MCF 10A (cell line): ENCODE measurements around the gene ZNF462. TPM values are rescaled to one million over a fixed set of nuclear protein-coding genes. Genes with fewer than 3 reads are reported as not detected.

Experiments
- BruUV-seq: library from RNA; stranded (reverse); fragments of 400-500 nt; replicated peaks from 2 replicates; lab custom pipeline; 2021; lab: Mats Ljungman, UMichigan
- CTCF ChIA-PET: fragments of 300-600 bp; sonication (Branson Sonifier 250); formaldehyde crosslinking; extraction: SDS; loops from one replicate; lab custom pipeline; 2021; ENCODE audit warnings: antibody characterized with exemption, inconsistent platforms; lab: Yijun Ruan, JAX
- POLR2A ChIA-PET: fragments of 300-600, 350-650 bp; sonication (Branson Sonifier 250); formaldehyde crosslinking; extraction: SDS; loops from one replicate; lab custom pipeline; 2020; ENCODE audit warnings: antibody characterized with exemption, inconsistent platforms; lab: Yijun Ruan, JAX
- DNase-seq: peaks from one replicate; pipeline ENCODE4 v3.0.0-alpha.2; 2018; ENCODE audit not compliant: unreplicated experiment
- H3K27ac Mint-ChIP-seq: one replicate; pipeline ENCODE4 v1.8.0; 2022; ENCODE audit warnings: mild to moderate bottlenecking, low read depth, mixed read lengths; ENCODE audit not compliant: unreplicated experiment
- H3K27me3 Mint-ChIP-seq: one replicate; pipeline ENCODE4 v1.8.0; 2022; ENCODE audit warnings: mixed read lengths; ENCODE audit not compliant: insufficient read depth, unreplicated experiment
- H3K36me3 Mint-ChIP-seq: one replicate; pipeline ENCODE4 v1.8.0; 2022; ENCODE audit warnings: mild to moderate bottlenecking, moderate library complexity, mixed read lengths; ENCODE audit not compliant: insufficient read depth, unreplicated experiment
- H3K4me1 Mint-ChIP-seq: one replicate; pipeline ENCODE4 v1.8.0; 2022; ENCODE audit warnings: mixed read lengths; ENCODE audit not compliant: insufficient read depth, unreplicated experiment
- H3K4me3 Mint-ChIP-seq: one replicate; pipeline ENCODE4 v1.8.0; 2022; ENCODE audit warnings: mild to moderate bottlenecking, moderate library complexity, mixed read lengths; ENCODE audit not compliant: unreplicated experiment
- H3K9me3 Mint-ChIP-seq: one replicate; pipeline ENCODE4 v1.8.0; 2022; ENCODE audit warnings: mixed read lengths; ENCODE audit not compliant: unreplicated experiment
- intact Hi-C: fragments of 100-400 bp; cut with micrococcal nuclease; formaldehyde crosslinking; loops from 2 replicates; pipeline ENCODE4 v1.14.1; 2022
- total RNA-seq: library from RNA; stranded (reverse); gene quantifications from 2 replicates; pipeline ENCODE4 v1.2.3, GENCODE V29; 2022
- TF ChIP-seq, protein P1 (sequence below): fragments of 200-600 bp; IDR thresholded peaks from one replicate; pipeline ENCODE4 v1.8.0; 2022; ENCODE audit warnings: antibody characterized with exemption, mild to moderate bottlenecking; ENCODE audit not compliant: unreplicated experiment

ZNF462 gene
- total RNA-seq, 1 experiment from 2014 or later = 47.2 TPM

DNA sequence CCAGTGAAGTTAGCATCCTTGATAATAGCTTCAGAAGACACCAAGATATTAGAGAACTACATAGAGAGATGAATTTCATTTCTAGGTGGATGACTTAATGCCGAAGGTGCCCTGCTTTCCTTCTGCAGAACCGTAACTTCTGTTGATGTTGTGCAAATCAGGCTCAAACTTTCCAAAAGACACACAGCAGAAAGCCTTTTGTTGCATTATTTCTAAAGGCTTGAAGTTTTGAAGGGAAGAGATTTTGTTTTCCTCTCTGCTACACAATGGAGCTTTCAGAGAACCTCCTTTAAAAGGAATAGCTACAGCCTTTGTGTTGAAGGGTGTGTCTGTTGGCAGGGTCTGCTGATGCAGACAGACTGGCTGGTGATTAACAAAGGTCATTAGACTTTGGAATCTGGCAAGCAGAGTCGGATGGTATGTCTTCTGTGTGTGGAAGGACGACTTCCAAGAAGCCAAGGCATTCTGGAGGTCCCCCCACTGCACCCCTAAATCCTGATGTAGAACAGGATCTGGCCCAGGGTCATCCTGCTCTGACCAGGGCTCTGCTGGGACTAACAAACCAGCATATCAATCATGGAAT, 57.8 kb downstream of the ZNF462 start:
- BruUV-seq = no TSS peak
- intact Hi-C loops = loop anchor here (2.0 kb wide), 1 partner anchor 26 kb away; no protein-coding TSS in a partner anchor
- CTCF ChIA-PET = interaction anchor here (0.5 to 1.3 kb wide), 8 partner anchors 9 to 298 kb away, joined by 3 to 5 read pairs (median 3); no protein-coding TSS in a partner anchor
- H3K4me3 Mint-ChIP-seq = peak overlapping the region; percentile 38
- POLR2A ChIA-PET = interaction anchor here (0.6 to 14.8 kb wide), 10 partner anchors 10 to 420 kb away, joined by 3 to 172 read pairs (median 4); partner anchors contain the start of gene ZNF462
- H3K36me3 Mint-ChIP-seq = peaks cover 43% of the 10 kb centered on the region
- no peaks in the 10 kb centered on the region for H3K9me3 Mint-ChIP-seq
- peak; percentile 24 for DNase-seq
- H3K4me1 Mint-ChIP-seq = peaks cover 40% of the 10 kb centered on the region
- TF ChIP-seq, protein P1, sequence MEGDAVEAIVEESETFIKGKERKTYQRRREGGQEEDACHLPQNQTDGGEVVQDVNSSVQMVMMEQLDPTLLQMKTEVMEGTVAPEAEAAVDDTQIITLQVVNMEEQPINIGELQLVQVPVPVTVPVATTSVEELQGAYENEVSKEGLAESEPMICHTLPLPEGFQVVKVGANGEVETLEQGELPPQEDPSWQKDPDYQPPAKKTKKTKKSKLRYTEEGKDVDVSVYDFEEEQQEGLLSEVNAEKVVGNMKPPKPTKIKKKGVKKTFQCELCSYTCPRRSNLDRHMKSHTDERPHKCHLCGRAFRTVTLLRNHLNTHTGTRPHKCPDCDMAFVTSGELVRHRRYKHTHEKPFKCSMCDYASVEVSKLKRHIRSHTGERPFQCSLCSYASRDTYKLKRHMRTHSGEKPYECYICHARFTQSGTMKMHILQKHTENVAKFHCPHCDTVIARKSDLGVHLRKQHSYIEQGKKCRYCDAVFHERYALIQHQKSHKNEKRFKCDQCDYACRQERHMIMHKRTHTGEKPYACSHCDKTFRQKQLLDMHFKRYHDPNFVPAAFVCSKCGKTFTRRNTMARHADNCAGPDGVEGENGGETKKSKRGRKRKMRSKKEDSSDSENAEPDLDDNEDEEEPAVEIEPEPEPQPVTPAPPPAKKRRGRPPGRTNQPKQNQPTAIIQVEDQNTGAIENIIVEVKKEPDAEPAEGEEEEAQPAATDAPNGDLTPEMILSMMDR = no peak
- H3K27ac Mint-ChIP-seq = peak overlapping the region; percentile 82
- H3K27me3 Mint-ChIP-seq = no peaks in the 10 kb centered on the region

DNA sequence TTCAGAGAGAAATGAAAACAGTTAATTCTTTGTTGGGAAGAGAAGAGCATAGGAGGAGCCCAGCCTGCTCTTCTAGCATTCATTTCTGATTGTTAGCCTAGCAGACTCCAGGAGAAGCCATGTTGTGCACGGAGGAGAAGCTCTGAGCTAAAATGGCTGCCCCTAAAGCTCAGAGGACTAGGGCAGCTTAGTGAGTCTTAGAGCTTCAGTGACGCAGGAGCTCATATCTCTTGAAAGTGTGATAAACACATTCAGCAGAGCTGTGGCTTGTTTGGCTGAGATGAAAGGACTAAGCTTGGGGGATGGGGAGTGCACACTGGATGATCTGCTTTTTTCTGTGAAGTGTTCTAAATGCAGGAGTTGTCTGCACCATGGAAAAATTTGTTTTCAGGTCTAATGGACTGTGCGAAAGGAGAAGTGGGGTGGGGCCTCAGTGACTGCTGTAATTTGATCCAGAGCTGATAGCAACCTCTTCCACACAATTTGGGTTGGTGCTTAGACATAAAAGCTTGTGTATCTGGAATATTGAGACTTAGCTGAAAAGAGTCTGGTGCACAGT, 58.5 kb downstream of the ZNF462 start:
- Mint-ChIP-seq H3K27ac (peak overlapping the region; percentile 82), H3K9me3 (no peaks in the 10 kb centered on the region), H3K4me3 (peak overlapping the region; percentile 38), H3K4me1 (peaks cover 36% of the 10 kb centered on the region), H3K27me3 (no peaks in the 10 kb centered on the region), H3K36me3 (peaks cover 49% of the 10 kb centered on the region)
- no TSS peak for BruUV-seq
- CTCF ChIA-PET = interaction anchor here (0.5 to 1.3 kb wide), 8 partner anchors 9 to 299 kb away, joined by 3 to 5 read pairs (median 3); no protein-coding TSS in a partner anchor
- peak; percentile 29 for DNase-seq
- intact Hi-C loops = loop anchor here (2.0 kb wide), 1 partner anchor 25 kb away; no protein-coding TSS in a partner anchor
- TF ChIP-seq, protein P1 = no peak
- POLR2A ChIA-PET = interaction anchor here (1.3 to 14.8 kb wide), 5 partner anchors 22 to 57 kb away, joined by 5 to 172 read pairs (median 15); partner anchors contain the start of gene ZNF462

DNA sequence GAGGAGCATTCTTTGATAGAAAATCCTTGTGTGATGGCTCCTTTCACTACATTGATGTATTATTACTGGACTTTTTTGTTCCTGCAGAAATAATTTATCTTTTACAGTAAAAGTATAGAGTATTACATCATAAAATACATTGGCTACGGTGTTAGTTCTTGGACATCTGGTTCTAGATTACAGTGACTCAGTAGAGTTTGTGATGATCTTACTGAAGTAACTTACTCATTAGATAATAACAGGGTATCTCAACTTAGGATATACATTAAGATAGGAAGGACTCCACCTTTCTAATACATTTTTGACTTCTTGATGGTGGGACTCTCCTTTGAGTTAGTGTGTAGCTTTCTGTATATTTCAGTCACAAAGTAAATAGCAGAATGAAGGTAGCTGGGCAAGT, 59.1 kb downstream of the ZNF462 start:
- CTCF ChIA-PET = interaction anchor here (0.7 to 1.9 kb wide), 5 partner anchors 10 to 242 kb away, joined by 3 to 5 read pairs (median 3); no protein-coding TSS in a partner anchor
- POLR2A ChIA-PET = interaction anchor here (1.0 to 14.8 kb wide), 5 partner anchors 23 to 57 kb away, joined by 4 to 172 read pairs (median 15); partner anchors contain the start of gene ZNF462
- H3K4me3 Mint-ChIP-seq = no peak overlapping the region
- H3K4me1 Mint-ChIP-seq = peaks cover 30% of the 10 kb centered on the region
- H3K27ac Mint-ChIP-seq = no peak overlapping the region
- intact Hi-C loops = no loop called here
- TF ChIP-seq, protein P1 = no peak
- H3K36me3 Mint-ChIP-seq = peaks cover 53% of the 10 kb centered on the region
- DNase-seq = no peak
- BruUV-seq = no TSS peak
- H3K27me3 Mint-ChIP-seq = no peaks in the 10 kb centered on the region
- H3K9me3 Mint-ChIP-seq = no peaks in the 10 kb centered on the region

DNA sequence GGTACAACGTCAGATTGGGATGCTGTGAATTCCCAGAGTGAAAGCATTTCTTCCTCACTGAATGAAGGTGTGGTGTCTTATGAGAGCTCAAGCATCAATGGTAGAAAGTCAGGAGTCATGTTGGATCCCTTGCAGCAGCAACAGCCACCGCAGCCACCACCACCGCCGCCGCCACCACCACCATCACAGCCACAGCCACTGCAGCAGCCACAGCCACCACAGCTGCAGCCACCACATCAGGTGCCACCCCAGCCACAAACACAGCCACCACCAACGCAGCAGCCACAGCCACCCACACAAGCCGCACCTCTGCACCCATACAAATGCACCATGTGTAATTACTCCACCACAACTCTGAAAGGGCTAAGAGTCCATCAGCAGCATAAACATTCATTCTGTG, 62.4 kb downstream of the ZNF462 start:
- Mint-ChIP-seq H3K4me3 (no peak overlapping the region), H3K4me1 (peaks cover 19% of the 10 kb centered on the region), H3K27ac (no peak overlapping the region), H3K9me3 (no peaks in the 10 kb centered on the region), H3K36me3 (peaks cover 78% of the 10 kb centered on the region), H3K27me3 (no peaks in the 10 kb centered on the region)
- no peak for DNase-seq
- POLR2A ChIA-PET = interaction anchor here (0.9 to 14.8 kb wide), 2 partner anchors 37 to 86 kb away, joined by 4 to 172 read pairs; no protein-coding TSS in a partner anchor
- CTCF ChIA-PET = interaction anchor here (1.1 kb wide), 1 partner anchor 9 kb away, joined by 4 read pairs; no protein-coding TSS in a partner anchor
- TF ChIP-seq, protein P1 = no peak
- BruUV-seq = no TSS peak
- intact Hi-C loops = no loop called here
